Smooth muscle cell (in vitro differentiated cells): Measurements from ENCODE around the gene LLGL2. TPM values are rescaled to one million over a fixed set of nuclear protein-coding genes. Genes with fewer than 3 reads are reported as not detected.

Experiments used
- DNase-seq: peaks from one replicate; lab custom pipeline; 2025; ENCODE audit not compliant: unreplicated experiment; lab: John Stamatoyannopoulos, UW
- H2AFZ ChIP-seq: fragments of 200-600 bp; sonication (generic); 2 replicates; pipeline ENCODE4 v1.6.0; 2016; ENCODE audit warnings: antibody characterized with exemption, low read depth, mild to moderate bottlenecking
- H3F3A ChIP-seq: fragments of 200-600 bp; sonication (generic); 2 replicates; pipeline ENCODE4 v1.6.0; 2017; ENCODE audit warnings: antibody characterized with exemption, low read depth
- H3K27ac ChIP-seq: fragments of 200-600 bp; sonication (generic); 2 replicates; pipeline ENCODE4 v1.5.1; 2016; ENCODE audit warnings: low read depth, mild to moderate bottlenecking
- H3K27me3 ChIP-seq: fragments of 200-600 bp; sonication (generic); 2 replicates; pipeline ENCODE4 v1.6.1; 2016; ENCODE audit warnings: low read depth, mild to moderate bottlenecking
- H3K36me3 ChIP-seq: fragments of 200-600 bp; sonication (generic); 2 replicates; pipeline ENCODE4 v1.5.1; 2016; ENCODE audit warnings: low read depth
- H3K4me1 ChIP-seq: fragments of 200-600 bp; sonication (generic); 2 replicates; pipeline ENCODE4 v1.5.1; 2016; ENCODE audit warnings: low read depth
- H3K4me2 ChIP-seq: fragments of 200-600 bp; sonication (generic); 2 replicates; pipeline ENCODE4 v1.6.0; 2016; ENCODE audit warnings: mild to moderate bottlenecking
- H3K4me3 ChIP-seq: fragments of 200-600 bp; sonication (generic); 2 replicates; pipeline ENCODE4 v1.5.1; 2016; ENCODE audit warnings: mild to moderate bottlenecking
- H3K79me2 ChIP-seq: fragments of 200-600 bp; sonication (generic); 2 replicates; pipeline ENCODE4 v1.6.0; 2016; ENCODE audit warnings: low read depth, mild to moderate bottlenecking
- H3K9ac ChIP-seq: fragments of 200-600 bp; sonication (generic); 2 replicates; pipeline ENCODE4 v1.6.0; 2016; ENCODE audit warnings: low read depth
- H3K9me3 ChIP-seq: fragments of 200-600 bp; sonication (generic); replicated peaks from 2 replicates; pipeline ENCODE4 v1.5.1; 2016; ENCODE audit warnings: low read depth
- H4K20me1 ChIP-seq: fragments of 200-600 bp; sonication (generic); 2 replicates; pipeline ENCODE4 v1.6.0; 2016; ENCODE audit warnings: low read depth
- CTCF ChIP-seq: fragments of 200-600 bp; sonication (generic); IDR thresholded peaks from 2 replicates; pipeline ENCODE4 v1.5.1; 2017; ENCODE audit warnings: borderline replicate concordance, mild to moderate bottlenecking, antibody characterized with exemption; ENCODE audit not compliant: insufficient read depth, poor library complexity, severe bottlenecking
- WGBS: methylation state at CpG from one replicate; pipeline ENCODE4 v1.1.7; 2016; ENCODE audit warnings: low lambda C conversion rate; 5-methylcytosine and 5-hydroxymethylcytosine counted together
- polyA plus RNA-seq: library from polyadenylated mRNA; unstranded; fragments of >200 nt; fragmentation: Nextera tagmentation; extraction: Ambion mirVana; gene quantifications from 2 replicates; pipeline ENCODE4 v1.2.1, GENCODE V29; 2016
- total RNA-seq: library from RNA; depleted of rRNA; stranded (reverse); fragments of >200 nt; gene quantifications from 2 replicates; pipeline ENCODE4 v1.2.3, GENCODE V29; 2014

Gene LLGL2
- total and polyA plus RNA-seq, 2 experiments from 2014 or later: 9.9 to 12.7 TPM

GRCh38 chr17:75493476-75494129, 31.9 kb upstream of the LLGL2 start:
- H3K27me3 ChIP-seq: no peaks in the 10 kb centered on the region
- WGBS: 97% methylated on average over 23 of the region's 23 CpGs
- DNase-seq: no peak
- no peak overlapping the region for H3K9ac ChIP-seq
- no peaks in the 10 kb centered on the region for H3K79me2 ChIP-seq
- no peaks in the 10 kb centered on the region for H3F3A ChIP-seq
- no peak overlapping the region for H3K27ac ChIP-seq
- no peak overlapping the region for H3K4me2 ChIP-seq
- H3K9me3 ChIP-seq: no peaks in the 10 kb centered on the region
- H3K4me1 ChIP-seq: no peaks in the 10 kb centered on the region
- TF ChIP-seq CTCF: no peak
- H2AFZ ChIP-seq: no peak overlapping the region
- H3K36me3 ChIP-seq: no peaks in the 10 kb centered on the region
- H4K20me1 ChIP-seq: peaks cover 18% of the 10 kb centered on the region
- no peak overlapping the region for H3K4me3 ChIP-seq

- Histone ChIP-seq H3F3A (no peaks in the 10 kb centered on the region), H3K27ac (no peak overlapping the region), H3K79me2 (no peaks in the 10 kb centered on the region), H3K4me2 (no peak overlapping the region), H3K4me1 (no peaks in the 10 kb centered on the region), H2AFZ (no peak overlapping the region), H3K27me3 (no peaks in the 10 kb centered on the region), H4K20me1 (peaks cover 10% of the 10 kb centered on the region), H3K36me3 (no peaks in the 10 kb centered on the region), H3K9ac (no peak overlapping the region), H3K9me3 (no peaks in the 10 kb centered on the region), H3K4me3 (no peak overlapping the region)
- no peak for TF ChIP-seq CTCF
- DNase-seq: no peak
- 97% methylated on average over 14 of the region's 14 CpGs for WGBS
These were observed 31.1 kb upstream of the LLGL2 start for GRCh38 chr17:75494326-75494877.

- Histone ChIP-seq H2AFZ (no peak overlapping the region), H3K79me2 (no peaks in the 10 kb centered on the region), H3K4me3 (no peak overlapping the region)
These were observed 29.5 kb upstream of the LLGL2 start for GRCh38 chr17:75496005-75496404.

More at GRCh38 chr17:75496005-75496404, 29.5 kb upstream of the LLGL2 start:
- Histone ChIP-seq H3K27me3 (no peaks in the 10 kb centered on the region), H3K9me3 (no peaks in the 10 kb centered on the region), H4K20me1 (no peaks in the 10 kb centered on the region), H3K4me2 (no peak overlapping the region), H3F3A (no peaks in the 10 kb centered on the region), H3K36me3 (no peaks in the 10 kb centered on the region), H3K27ac (no peak overlapping the region), H3K9ac (no peak overlapping the region), H3K4me1 (no peaks in the 10 kb centered on the region)
- WGBS: 96% methylated on average over 11 of the region's 11 CpGs
- DNase-seq: no peak
- TF ChIP-seq CTCF: no peak
